H1 (cell line): ENCODE measurements around the gene HIBCH. TPM values are rescaled to one million over a fixed set of nuclear protein-coding genes. Genes with fewer than 3 reads are reported as not detected.

ENCODE experiments used
- CTCF ChIA-PET: fragments of 300-600 bp; sonication (Branson Sonifier 250); formaldehyde crosslinking; loops from one replicate; lab custom pipeline; 2021; ENCODE audit not compliant: partially characterized antibody; lab: Charles Lee
- POLR2A ChIA-PET: fragments of 300-600 bp; sonication (Branson Sonifier 250); formaldehyde crosslinking; loops from one replicate; lab custom pipeline; 2021; ENCODE audit warnings: inconsistent platforms; ENCODE audit not compliant: partially characterized antibody; lab: Charles Lee
- DNase-seq, 2 experiments: peaks; one replicate each; pipeline versions ENCODE4 v3.0.0 to v3.0.0-alpha.2; 2010 to 2022; ENCODE audit warnings: low spot score in 2 of 2, low read depth in 1 of 2, mixed read lengths in 1 of 2
- FAIRE-seq: peaks from 2 replicates; lab custom pipeline; 2011; peaks lifted over from hg19 to GRCh38; lab: Jason Lieb, UNC
- H2AFZ ChIP-seq: 2 replicates; pipeline ENCODE4 v1.8.1; 2012; ENCODE audit warnings: low read length, inconsistent platforms
- H2AK5ac ChIP-seq: 2 replicates; pipeline ENCODE4 v1.6.1; 2013; ENCODE audit warnings: low read depth, low read length
- H2BK120ac ChIP-seq: replicated peaks from 2 replicates; pipeline ENCODE3; 2013; ENCODE audit warnings: low read depth, low read length, inconsistent platforms
- H2BK12ac ChIP-seq: 2 replicates; pipeline ENCODE4 v1.6.1; 2013; ENCODE audit warnings: low read depth, low read length
- H2BK15ac ChIP-seq: 2 replicates; pipeline ENCODE4 v1.6.1; 2013; ENCODE audit warnings: low read length
- H2BK20ac ChIP-seq: 2 replicates; pipeline ENCODE4 v1.6.1; 2013; ENCODE audit warnings: low read length
- H2BK5ac ChIP-seq: 2 replicates; pipeline ENCODE4 v1.6.1; 2013; ENCODE audit warnings: low read depth, low read length
- H3K14ac ChIP-seq: 2 replicates; pipeline ENCODE4 v1.6.1; 2013; ENCODE audit warnings: inconsistent platforms; ENCODE audit not compliant: insufficient read length
- H3K18ac ChIP-seq: 2 replicates; pipeline ENCODE4 v1.6.1; 2013; ENCODE audit warnings: low read length; ENCODE audit errors: extremely low read depth
- H3K23ac ChIP-seq: 2 replicates; pipeline ENCODE4 v1.6.1; 2013; ENCODE audit warnings: inconsistent platforms; ENCODE audit not compliant: insufficient read length
- H3K23me2 ChIP-seq: 2 replicates; pipeline ENCODE4 v1.6.1; 2013; ENCODE audit warnings: low read depth, low read length
- H3K27ac ChIP-seq: 2 replicates; pipeline ENCODE4 v1.6.1; 2011; ENCODE audit warnings: low read depth, low read length, inconsistent platforms
- H3K27me3 ChIP-seq, 4 experiments: replicated peaks in 1 of 4; 1 replicate in 1 of 4; 2 replicates in 3 of 4; pipeline versions ENCODE4 v1.6.1 to v1.8.1; 2011 to 2013; ENCODE audit warnings: low read length in 3 of 4, mild to moderate bottlenecking in 3 of 4, inconsistent platforms in 2 of 4, mixed read lengths in 2 of 4, moderate library complexity in 1 of 4; ENCODE audit not compliant: control insufficient read depth in 3 of 4, insufficient read depth in 3 of 4; ENCODE audit errors: extremely low read depth in 1 of 4
- H3K36me3 ChIP-seq, 4 experiments: 2 replicates each; pipeline versions ENCODE4 v1.6.1 to v1.8.1; 2011 to 2013; ENCODE audit warnings: mild to moderate bottlenecking in 4 of 4, low read length in 3 of 4, moderate library complexity in 2 of 4, control low read depth in 1 of 4, inconsistent platforms in 1 of 4; ENCODE audit not compliant: insufficient read depth in 4 of 4, control insufficient read depth in 2 of 4
- H3K4ac ChIP-seq: replicated peaks from 2 replicates; pipeline ENCODE3; 2013; ENCODE audit warnings: low read length, low read depth, mixed read lengths, inconsistent platforms; ENCODE audit not compliant: insufficient read length
- H3K4me1 ChIP-seq, 4 experiments: replicated peaks in 1 of 4; 1 replicate in 1 of 4; 2 replicates in 3 of 4; pipeline versions ENCODE4 v1.6.1 to v1.8.1; 2011 to 2013; ENCODE audit warnings: low read length in 3 of 4, inconsistent platforms in 2 of 4, mixed read lengths in 1 of 4; ENCODE audit not compliant: insufficient read depth in 4 of 4, control insufficient read depth in 3 of 4
- H3K4me2 ChIP-seq, 2 experiments: 2 replicates each; pipeline versions ENCODE4 v1.6.1 to v1.8.1; 2011 to 2013; ENCODE audit warnings: low read depth in 2 of 2, low read length in 2 of 2, control low read depth in 1 of 2, inconsistent platforms in 1 of 2, mild to moderate bottlenecking in 1 of 2; ENCODE audit not compliant: insufficient read depth in 1 of 2
- H3K4me3 ChIP-seq, 4 experiments: fragments of 200-600, 300-600 bp in 1 of 4; sonication (generic), shearing (Covaris generic), sonication (Bioruptor Twin) in 1 of 4; 2 replicates each; pipeline versions ENCODE4 v1.5.1 to v1.8.1; 2011 to 2016; ENCODE audit warnings: low read length in 4 of 4, low read depth in 3 of 4, control low read depth in 2 of 4, inconsistent platforms in 2 of 4, mild to moderate bottlenecking in 2 of 4, mixed read lengths in 1 of 4, moderate library complexity in 1 of 4; ENCODE audit not compliant: insufficient read depth in 2 of 4; ENCODE audit errors: extremely low read depth in 1 of 4
- H3K56ac ChIP-seq: replicated peaks from 2 replicates; pipeline ENCODE3; 2013; ENCODE audit warnings: low read depth, mild to moderate bottlenecking, mixed read lengths, low read length, inconsistent platforms; ENCODE audit not compliant: insufficient read length
- H3K79me1 ChIP-seq: 2 replicates; pipeline ENCODE4 v1.6.1; 2013; ENCODE audit warnings: low read depth, low read length, control low read depth
- H3K79me2 ChIP-seq, 2 experiments: 2 replicates each; pipeline versions ENCODE4 v1.6.1 to v1.8.1; 2012 to 2013; ENCODE audit warnings: low read length in 2 of 2, mild to moderate bottlenecking in 2 of 2, inconsistent platforms in 1 of 2; ENCODE audit not compliant: insufficient read depth in 2 of 2, control insufficient read depth in 1 of 2
- H3K9ac ChIP-seq, 4 experiments: replicated peaks in 1 of 4; 1 replicate in 1 of 4; 2 replicates in 3 of 4; pipeline versions ENCODE4 v1.6.1 to v1.8.1; 2011 to 2013; ENCODE audit warnings: low read depth in 3 of 4, low read length in 3 of 4, control low read depth in 2 of 4, mild to moderate bottlenecking in 2 of 4, moderate library complexity in 2 of 4, inconsistent platforms in 1 of 4; ENCODE audit errors: extremely low read depth in 1 of 4
- H3K9me3 ChIP-seq, 2 experiments: 2 replicates each; pipeline versions ENCODE4 v1.6.1 to v1.8.1; 2012 to 2013; ENCODE audit warnings: mild to moderate bottlenecking in 2 of 2, moderate library complexity in 2 of 2, control low read depth in 1 of 2, inconsistent platforms in 1 of 2, low read depth in 1 of 2, low read length in 1 of 2, mixed read lengths in 1 of 2; ENCODE audit not compliant: insufficient read depth in 2 of 2
- H4K20me1 ChIP-seq, 2 experiments: replicated peaks in 1 of 2; 2 replicates each; pipeline versions ENCODE3 to v1.8.1; 2011 to 2013; ENCODE audit warnings: inconsistent platforms in 2 of 2, low read length in 2 of 2, mild to moderate bottlenecking in 1 of 2; ENCODE audit not compliant: insufficient read depth in 2 of 2, control insufficient read depth in 1 of 2
- H4K5ac ChIP-seq: 2 replicates; pipeline ENCODE4 v1.6.1; 2013; ENCODE audit warnings: low read length, low read depth, mixed read lengths, inconsistent platforms; ENCODE audit not compliant: insufficient read length
- H4K8ac ChIP-seq: 2 replicates; pipeline ENCODE4 v1.8.0; 2013; ENCODE audit warnings: mild to moderate bottlenecking, moderate library complexity, low read length, inconsistent platforms; ENCODE audit not compliant: insufficient read depth; ENCODE audit errors: extremely low read depth
- H4K91ac ChIP-seq: replicated peaks from 2 replicates; pipeline ENCODE3; 2013; ENCODE audit warnings: low read length, mixed read lengths, inconsistent platforms; ENCODE audit not compliant: insufficient read length
- CEBPB ChIP-seq: IDR thresholded peaks from 2 replicates; pipeline ENCODE4 v1.6.1; 2012; ENCODE audit warnings: low read depth, low read length
- CHD2 ChIP-seq: IDR thresholded peaks from 2 replicates; pipeline ENCODE4 v1.6.1; 2012; ENCODE audit warnings: low read length, improper control_type of control experiment
- KDM1A ChIP-seq: fragments of 200-600, 300-600 bp; sonication (generic); IDR thresholded peaks from 2 replicates; pipeline ENCODE4 v1.7.1; 2016; ENCODE audit warnings: mild to moderate bottlenecking, low read length, borderline replicate concordance
- SAP30 ChIP-seq: fragments of 300-600 bp; sonication (generic); IDR thresholded peaks from 2 replicates; pipeline ENCODE4 v1.7.1; 2012; ENCODE audit warnings: low read length, moderate library complexity, mild to moderate bottlenecking, inconsistent platforms; ENCODE audit not compliant: insufficient read depth, insufficient replicate concordance
- SIN3A ChIP-seq, 2 experiments: IDR thresholded peaks in 1 of 2; conservative IDR thresholded peaks in 1 of 2; 2 replicates each; pipeline ENCODE4 v1.6.1; 2011 to 2012; ENCODE audit warnings: low read length in 2 of 2, improper control_type of control experiment in 1 of 2, low read depth in 1 of 2, mild to moderate bottlenecking in 1 of 2
- WGBS, 2 experiments: shearing (Covaris generic) in 1 of 2; methylation state at CpG; one replicate each; pipeline versions ENCODE4 v1.1.6 to v1.1.7; 2013 to 2015; ENCODE audit warnings: low lambda C conversion rate in 2 of 2, mixed read lengths in 2 of 2, inconsistent platforms in 1 of 2, low coverage in 1 of 2, missing lambda C conversion rate in 1 of 2; ENCODE audit not compliant: insufficient replicate concordance in 2 of 2, insufficient coverage in 1 of 2, insufficient read length in 1 of 2; ENCODE audit errors: extremely low coverage in 1 of 2, missing lambda C conversion rate in 1 of 2; 5-methylcytosine and 5-hydroxymethylcytosine counted together
- polyA plus RNA-seq, 7 experiments: library from polyadenylated mRNA; depleted of rRNA in 3 of 7; stranded (reverse) in 5 of 7; unstranded in 2 of 7; fragments of >200 nt in 5 of 7; fragments of 200-250 nt in 2 of 7; gene quantifications; 1 replicate in 5 of 7; 2 replicates in 1 of 7; 4 replicates in 1 of 7; pipeline versions ENCODE4 v1.2.1 to v1.2.3, GENCODE V29; 2011 to 2013; ENCODE audit warnings: missing spikeins in 2 of 7, mixed read lengths in 2 of 7
- total RNA-seq: library from RNA; stranded (reverse); fragmentation: NEBNext Ultra II Directional; extraction: Animal tissue kit (Norgen Biotek cat#: 25700); gene quantifications from 2 replicates; pipeline ENCODE4 v1.2.1, GENCODE V29; 2021

The HIBCH gene
- total and polyA plus RNA-seq, 2 of the 8 experiments (the other 6 are each of a cell fraction or from before 2014, with no cell fraction given) = 7.5 to 31.8 TPM

- H2BK120ac ChIP-seq = no peak overlapping the region
- no peak for DNase-seq
- peak overlapping the region; percentile 85 to 90 for H3K4me2 ChIP-seq
- H3K27ac ChIP-seq = no peak overlapping the region
- H3K9me3 ChIP-seq = no peaks in the 10 kb centered on the region
- H3K79me1 ChIP-seq = no peaks in the 10 kb centered on the region
- H3K9ac ChIP-seq = peak overlapping the region in 3 of 4 experiments; percentile 59 to 90 (median 64); a peak in 6 of 7 replicates
- no peak overlapping the region for H3K14ac ChIP-seq
- ChIA-PET CTCF (interaction anchor here (0.6 to 2.4 kb wide), 17 partner anchors 8 to 532 kb away, joined by 3 to 12 read pairs (median 4); no protein-coding TSS in a partner anchor), POLR2A (interaction anchor here (1.2 to 2.2 kb wide), 7 partner anchors 9 to 216 kb away, joined by 3 to 7 read pairs (median 3); partner anchors contain the start of genes INPP1 and NEMP2)
- H2BK5ac ChIP-seq = no peak overlapping the region
- H3K18ac ChIP-seq = no peak overlapping the region
- no peak overlapping the region for H2BK20ac ChIP-seq
- H3K4ac ChIP-seq = no peak overlapping the region
- H3K36me3 ChIP-seq = no peaks in the 10 kb centered on the region
- H2BK12ac ChIP-seq = 0 out of 2 replicates have a peak overlapping the region, but pooled peaks have one; percentile 33
- H2AFZ ChIP-seq = peak overlapping the region; percentile 88
- TF ChIP-seq KDM1A = no peak
- TF ChIP-seq SIN3A (conservative IDR thresholded peaks at IDR 0.05 in 1 of 2, IDR thresholded peaks at IDR 0.05 in 1 of 2; ENCODE audit: low read depth in 1 of 2, low read length in 2 of 2) = no peak
- peak; percentile 72 for TF ChIP-seq SAP30
- TF ChIP-seq CHD2 = no peak
- no peak for TF ChIP-seq CEBPB
- H4K20me1 ChIP-seq = peaks cover 0 to 3% of the 10 kb centered on the region in 2 experiments
- H4K5ac ChIP-seq = no peak overlapping the region
- H3K23me2 ChIP-seq = peaks cover 5% of the 10 kb centered on the region; the same call in 1 of the 2 replicates
- H4K8ac ChIP-seq = no peak overlapping the region
- no peak overlapping the region for H4K91ac ChIP-seq
- peaks cover 0 to 25% of the 10 kb centered on the region in 2 experiments; a peak in 2 of 4 replicates for H3K79me2 ChIP-seq
- peaks cover 0 to 5% (median 0%) of the 10 kb centered on the region in 4 experiments; a peak in 2 of 7 replicates for H3K4me1 ChIP-seq
- no peaks in the 10 kb centered on the region for H3K27me3 ChIP-seq
- no peak overlapping the region for H3K23ac ChIP-seq
- no peak for FAIRE-seq
- peak overlapping the region; percentile 49 to 90 (median 78) for H3K4me3 ChIP-seq
- H2AK5ac ChIP-seq = no peak overlapping the region
- H3K56ac ChIP-seq = no peak overlapping the region
- no peak overlapping the region for H2BK15ac ChIP-seq
- 8% methylated on average over 12 of the region's 12 CpGs; no CpG with 5 or more reads in 1 of the 2 experiments for WGBS, 2 experiments
Observed at GRCh38 chr2:190318931-190319554, 583 bp downstream of the HIBCH start.
